ENCODE measurements around the gene HSPA12A. TPM values are rescaled to one million over a fixed set of nuclear protein-coding genes. Genes with fewer than 3 reads are reported as not detected.

Gene HSPA12A
- total and polyA plus RNA-seq, 2 of the 13 experiments (the other 11 are each of a cell fraction or from before 2014, with no cell fraction given), result 6.4 to 13.6 TPM

DNA sequence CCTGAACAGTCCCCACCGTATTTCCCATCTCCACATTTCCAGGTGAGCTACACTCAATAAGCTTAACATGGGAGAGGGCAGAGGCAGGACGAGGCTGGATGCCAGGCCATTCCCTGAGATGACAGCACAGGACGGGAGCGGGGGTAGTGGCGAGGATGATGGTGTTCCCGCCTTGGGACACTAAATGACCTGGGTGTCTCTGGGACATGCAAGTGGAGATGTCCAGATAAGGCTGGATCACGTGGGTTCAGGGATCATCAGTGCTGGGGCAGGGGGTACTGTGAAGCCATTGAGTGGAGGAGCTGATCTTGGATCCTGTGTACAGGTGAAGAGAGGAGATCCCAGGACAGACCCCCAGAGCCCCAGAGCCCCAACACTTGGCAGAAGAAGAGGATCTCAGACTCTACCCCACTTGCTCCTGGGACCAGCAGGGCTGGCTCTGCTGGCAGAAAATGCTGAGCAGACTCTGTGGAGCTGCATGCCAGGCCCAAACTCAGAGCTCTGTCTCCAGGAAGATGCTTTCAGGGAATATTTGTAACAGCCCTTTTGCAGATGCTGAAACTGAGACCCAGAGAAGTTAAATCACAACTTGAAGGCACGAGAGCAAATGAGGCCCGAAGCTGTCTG lies 29.7 kb upstream of the HSPA12A start:
- peak overlapping the region; percentile 78 for H3K4me2 ChIP-seq (ENCODE audit: low read depth, low read length)
- WGBS (ENCODE audit: low lambda C conversion rate), result 18% methylated on average over 8 of the region's 9 CpGs
- peaks cover 0 to 9% of the 10 kb centered on the region in 2 experiments; a peak in 2 of 5 replicates for H3K27me3 ChIP-seq (ENCODE audit: control insufficient read depth in 1 of 2, insufficient read depth in 2 of 2, low read length in 2 of 2)
- no peaks in the 10 kb centered on the region for H3K9me3 ChIP-seq (ENCODE audit: low read length)
- peak overlapping the region in 1 of 3 experiments; percentile 58; a peak in 1 of 6 replicates for H3K4me3 ChIP-seq (replicated peaks in 1 of 3; ENCODE audit: insufficient read depth in 1 of 3, low read depth in 2 of 3, low read length in 3 of 3)
- DNase-seq (ENCODE audit: low spot score) (no peak), ATAC-seq (no peak), FAIRE-seq (no peak)
- ChIA-PET CTCF (ENCODE audit: low intra/inter-chr PET ratio, low total read pairs) (no interaction called here), POLR2A (no interaction called here)
- H3K36me3 ChIP-seq (replicated peaks in 1 of 2; ENCODE audit: control insufficient read depth in 1 of 2, insufficient read depth in 2 of 2, low read length in 2 of 2), result no peaks in the 10 kb centered on the region
- no peaks in the 10 kb centered on the region for H3K79me2 ChIP-seq (ENCODE audit: insufficient read depth, low read length)
- no peaks in the 10 kb centered on the region for H4K20me1 ChIP-seq (ENCODE audit: insufficient read depth, low read length)
- no peak overlapping the region for H3K27ac ChIP-seq (ENCODE audit: extremely low read length, insufficient read depth, low read length)
- H3K4me1 ChIP-seq (ENCODE audit: insufficient read depth, low read length), result peaks cover 60% of the 10 kb centered on the region
- intact Hi-C loops (cut with micrococcal nuclease; ENCODE audit: unreplicated experiment), result no loop called here
- no peak overlapping the region for H2AFZ ChIP-seq (ENCODE audit: low read length)
- H3K9ac ChIP-seq (ENCODE audit: insufficient read depth, low read depth, low read length), result no peak overlapping the region
- in situ Hi-C loops (cut with HindIII; ENCODE audit: extremely low pct_ligation_motif_present, low pct_unique_long_range_greater_than_20kb), result no loop called here
- TF ChIP-seq, protein P1, sequence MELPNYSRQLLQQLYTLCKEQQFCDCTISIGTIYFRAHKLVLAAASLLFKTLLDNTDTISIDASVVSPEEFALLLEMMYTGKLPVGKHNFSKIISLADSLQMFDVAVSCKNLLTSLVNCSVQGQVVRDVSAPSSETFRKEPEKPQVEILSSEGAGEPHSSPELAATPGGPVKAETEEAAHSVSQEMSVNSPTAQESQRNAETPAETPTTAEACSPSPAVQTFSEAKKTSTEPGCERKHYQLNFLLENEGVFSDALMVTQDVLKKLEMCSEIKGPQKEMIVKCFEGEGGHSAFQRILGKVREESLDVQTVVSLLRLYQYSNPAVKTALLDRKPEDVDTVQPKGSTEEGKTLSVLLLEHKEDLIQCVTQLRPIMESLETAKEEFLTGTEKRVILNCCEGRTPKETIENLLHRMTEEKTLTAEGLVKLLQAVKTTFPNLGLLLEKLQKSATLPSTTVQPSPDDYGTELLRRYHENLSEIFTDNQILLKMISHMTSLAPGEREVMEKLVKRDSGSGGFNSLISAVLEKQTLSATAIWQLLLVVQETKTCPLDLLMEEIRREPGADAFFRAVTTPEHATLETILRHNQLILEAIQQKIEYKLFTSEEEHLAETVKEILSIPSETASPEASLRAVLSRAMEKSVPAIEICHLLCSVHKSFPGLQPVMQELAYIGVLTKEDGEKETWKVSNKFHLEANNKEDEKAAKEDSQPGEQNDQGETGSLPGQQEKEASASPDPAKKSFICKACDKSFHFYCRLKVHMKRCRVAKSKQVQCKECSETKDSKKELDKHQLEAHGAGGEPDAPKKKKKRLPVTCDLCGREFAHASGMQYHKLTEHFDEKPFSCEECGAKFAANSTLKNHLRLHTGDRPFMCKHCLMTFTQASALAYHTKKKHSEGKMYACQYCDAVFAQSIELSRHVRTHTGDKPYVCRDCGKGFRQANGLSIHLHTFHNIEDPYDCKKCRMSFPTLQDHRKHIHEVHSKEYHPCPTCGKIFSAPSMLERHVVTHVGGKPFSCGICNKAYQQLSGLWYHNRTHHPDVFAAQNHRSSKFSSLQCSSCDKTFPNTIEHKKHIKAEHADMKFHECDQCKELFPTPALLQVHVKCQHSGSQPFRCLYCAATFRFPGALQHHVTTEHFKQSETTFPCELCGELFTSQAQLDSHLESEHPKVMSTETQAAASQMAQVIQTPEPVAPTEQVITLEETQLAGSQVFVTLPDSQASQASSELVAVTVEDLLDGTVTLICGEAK (IDR thresholded peaks at IDR 0.05), result no peak
- TF ChIP-seq, protein P1 (CRISPR knock-in tag; IDR thresholded peaks at IDR 0.05), result 0 out of 2 replicates have a peak, but pooled peaks have one; percentile 28
- TF ChIP-seq, protein P2, sequence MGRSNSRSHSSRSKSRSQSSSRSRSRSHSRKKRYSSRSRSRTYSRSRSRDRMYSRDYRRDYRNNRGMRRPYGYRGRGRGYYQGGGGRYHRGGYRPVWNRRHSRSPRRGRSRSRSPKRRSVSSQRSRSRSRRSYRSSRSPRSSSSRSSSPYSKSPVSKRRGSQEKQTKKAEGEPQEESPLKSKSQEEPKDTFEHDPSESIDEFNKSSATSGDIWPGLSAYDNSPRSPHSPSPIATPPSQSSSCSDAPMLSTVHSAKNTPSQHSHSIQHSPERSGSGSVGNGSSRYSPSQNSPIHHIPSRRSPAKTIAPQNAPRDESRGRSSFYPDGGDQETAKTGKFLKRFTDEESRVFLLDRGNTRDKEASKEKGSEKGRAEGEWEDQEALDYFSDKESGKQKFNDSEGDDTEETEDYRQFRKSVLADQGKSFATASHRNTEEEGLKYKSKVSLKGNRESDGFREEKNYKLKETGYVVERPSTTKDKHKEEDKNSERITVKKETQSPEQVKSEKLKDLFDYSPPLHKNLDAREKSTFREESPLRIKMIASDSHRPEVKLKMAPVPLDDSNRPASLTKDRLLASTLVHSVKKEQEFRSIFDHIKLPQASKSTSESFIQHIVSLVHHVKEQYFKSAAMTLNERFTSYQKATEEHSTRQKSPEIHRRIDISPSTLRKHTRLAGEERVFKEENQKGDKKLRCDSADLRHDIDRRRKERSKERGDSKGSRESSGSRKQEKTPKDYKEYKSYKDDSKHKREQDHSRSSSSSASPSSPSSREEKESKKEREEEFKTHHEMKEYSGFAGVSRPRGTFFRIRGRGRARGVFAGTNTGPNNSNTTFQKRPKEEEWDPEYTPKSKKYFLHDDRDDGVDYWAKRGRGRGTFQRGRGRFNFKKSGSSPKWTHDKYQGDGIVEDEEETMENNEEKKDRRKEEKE (IDR thresholded peaks at IDR 0.05), result no peak
- no TSS peak for BruUV-seq (replicated peaks)
